Adrenal gland (tissue), 12 donors: ENCODE results near the gene AKAP13. TPM values are rescaled to one million over a fixed set of nuclear protein-coding genes. Genes with fewer than 3 reads are reported as not detected.

Experiments used
- DNase-seq, 7 donors: peaks; one replicate each; pipeline ENCODE4 v3.0.0-alpha.2; 2019 to 2020
- H3K27ac ChIP-seq, 5 donors: fragments of 200-600 bp; sonication (generic) in 4 of 5; 1 replicate in 3 of 5; 2 replicates in 2 of 5; pipeline versions ENCODE4 v1.5.1 to v1.8.0; 2016 to 2020; ENCODE audit warnings: mild to moderate bottlenecking in 1 of 5
- H3K27me3 ChIP-seq: fragments of 200-600 bp; 2 replicates; pipeline ENCODE4 v1.8.0; 2021
- H3K36me3 ChIP-seq, 2 donors: fragments of 200-600 bp; replicated peaks in 1 of 2; 1 replicate in 1 of 2; 2 replicates in 1 of 2; pipeline versions ENCODE4 v1.5.1 to v1.8.0; 2018 to 2022
- H3K4me1 ChIP-seq, 2 donors: fragments of 200-600 bp; replicated peaks in 1 of 2; 1 replicate in 1 of 2; 2 replicates in 1 of 2; pipeline versions ENCODE4 v1.5.1 to v1.8.0; 2018 to 2021
- H3K4me3 ChIP-seq, 4 donors: fragments of 200-600 bp; sonication (generic) in 3 of 4; one replicate each; pipeline ENCODE4 v1.5.1; 2016 to 2018
- H3K9me3 ChIP-seq, 3 donors: fragments of 200-600 bp; sonication (generic) in 1 of 3; replicated peaks in 1 of 3; 1 replicate in 2 of 3; 2 replicates in 1 of 3; pipeline versions ENCODE4 v1.5.1 to v1.8.0; 2016 to 2021
- CTCF ChIP-seq, 6 experiments: fragments of 450-650 bp in 4 of 6; fragments of 200-600 bp in 2 of 6; sonication (generic) in 1 of 6; IDR thresholded peaks; 1 replicate in 5 of 6; 2 replicates in 1 of 6; pipeline versions ENCODE4 v1.5.1 to v1.8.0; 2016 to 2021; ENCODE audit warnings: antibody characterized with exemption in 6 of 6, mild to moderate bottlenecking in 2 of 6, moderate library complexity in 1 of 6
- POLR2A ChIP-seq, 2 donors: fragments of 450-650 bp; IDR thresholded peaks; one replicate each; pipeline ENCODE4 v1.6.1; 2017; ENCODE audit warnings: antibody characterized with exemption in 2 of 2, mild to moderate bottlenecking in 2 of 2, moderate library complexity in 1 of 2
- WGBS, 4 donors: extraction: QIAGEN DNeasy Blood & Tissue Kit in 2 of 4; methylation state at CpG; one replicate each; pipeline versions ENCODE4 v1.1.5 to v1.1.7; 2013 to 2017; 5-methylcytosine and 5-hydroxymethylcytosine counted together
- intact Hi-C, 2 donors: fragments of 100-400 bp; cut with DNase I; formaldehyde crosslinking; loops; one replicate each; pipeline versions ENCODE4 v1.14.1 to v1.15.0; 2022 to 2023
- polyA plus RNA-seq, 3 donors: library from polyadenylated mRNA; stranded (reverse); fragments of 200-250 nt in 2 of 3; fragments of 350-450 nt in 1 of 3; fragmentation: Illumina TruSeq in 1 of 3; extraction: RNeasy Lipid Tissue Mini Kit (QIAGEN cat#74804) in 1 of 3; gene quantifications; one replicate each; pipeline ENCODE4 v1.2.3, GENCODE V29; 2013 to 2014
- total RNA-seq, 9 donors: library from RNA; depleted of rRNA in 4 of 9; stranded (reverse); fragments of >200 nt in 4 of 9; fragments of 120-200 nt in 1 of 9; fragmentation: NEBNext Ultra II Directional in 1 of 9; extraction: Animal tissue kit (Norgen Biotek cat#: 25700) in 1 of 9; gene quantifications; one replicate each; pipeline versions ENCODE4 v1.1.0 to v1.2.4, GENCODE V29; 2013 to 2023
- donor health status: healthy with polysubstance abuse.
- donor health status: Bipolar disorder and iron deficiency.
- donor health status: DM: yes; HTN: yes; CAD: no.
- donor health status: DM: no; HTN: no; CAD: no.
- donor health status: DM: no; HTN: no; CAD: no.
- donor health status: DM: yes; HTN: yes; CAD: no.

The AKAP13 gene
- total and polyA plus RNA-seq, 12 donors = 42.7 to 144 (median 89.2) TPM

DNA sequence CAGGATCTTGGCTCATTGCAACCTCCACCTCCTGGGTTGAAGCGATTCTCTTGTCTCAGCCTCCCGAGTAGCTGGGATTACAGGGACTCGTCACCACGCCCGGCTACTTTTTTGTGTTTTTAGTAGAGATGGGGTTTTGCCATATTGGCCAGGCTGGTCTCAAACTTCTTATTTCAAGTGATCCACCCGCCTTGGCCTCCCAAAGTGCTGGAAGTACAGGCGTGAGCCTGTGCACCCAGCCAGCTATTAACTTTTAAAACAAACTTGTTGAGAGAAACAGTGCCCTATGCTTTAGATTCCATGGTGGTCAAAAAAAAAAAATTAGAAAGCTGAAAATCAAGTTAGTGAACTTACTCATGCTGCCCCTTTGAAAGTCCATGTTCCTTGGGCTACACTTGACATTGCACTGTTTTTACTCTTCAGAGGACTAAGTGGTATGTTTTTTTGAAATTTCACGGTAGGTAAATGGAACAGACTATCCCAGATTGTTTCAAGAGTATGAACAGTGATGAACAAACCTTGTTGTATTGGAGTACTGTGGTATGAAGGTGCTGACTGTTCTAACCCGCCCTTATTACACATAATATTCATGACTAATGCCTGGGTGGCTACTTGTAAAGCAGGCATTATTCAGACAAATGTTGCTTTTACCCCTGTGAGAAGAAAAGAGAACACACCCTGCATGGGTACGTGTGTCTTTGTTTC is 207.5 kb downstream of the AKAP13 start:
- Histone ChIP-seq H3K4me1 (peaks cover 0 to 31% of the 10 kb centered on the region in 2 donors), H3K27ac (no peak overlapping the region), H3K27me3 (no peaks in the 10 kb centered on the region), H3K4me3 (no peak overlapping the region), H3K36me3 (peaks cover 0 to 3% of the 10 kb centered on the region in 2 donors), H3K9me3 (no peaks in the 10 kb centered on the region)
- intact Hi-C loops = no loop called here
- WGBS, 4 donors = 92 to 94% (median 93%) methylated on average over 10 of the region's 10 CpGs
- DNase-seq = no peak
- TF ChIP-seq CTCF (IDR thresholded peaks at IDR 0.05) = no peak
- no peak for TF ChIP-seq POLR2A (IDR thresholded peaks at IDR 0.05)

GRCh38 chr15:85588677-85589076 is 208.3 kb downstream of the AKAP13 start:
- TF ChIP-seq CTCF (IDR thresholded peaks at IDR 0.05) = no peak
- TF ChIP-seq POLR2A (IDR thresholded peaks at IDR 0.05) = no peak
- Histone ChIP-seq H3K4me3 (no peak overlapping the region), H3K27me3 (no peaks in the 10 kb centered on the region), H3K36me3 (peaks cover 0 to 3% of the 10 kb centered on the region in 2 donors), H3K27ac (no peak overlapping the region), H3K4me1 (peaks cover 0 to 23% of the 10 kb centered on the region in 2 donors), H3K9me3 (no peaks in the 10 kb centered on the region)
- no peak for DNase-seq
- WGBS, 4 donors = 66 to 76% (median 74%) methylated on average over 3 of the region's 3 CpGs
- intact Hi-C loops = no loop called here

DNA sequence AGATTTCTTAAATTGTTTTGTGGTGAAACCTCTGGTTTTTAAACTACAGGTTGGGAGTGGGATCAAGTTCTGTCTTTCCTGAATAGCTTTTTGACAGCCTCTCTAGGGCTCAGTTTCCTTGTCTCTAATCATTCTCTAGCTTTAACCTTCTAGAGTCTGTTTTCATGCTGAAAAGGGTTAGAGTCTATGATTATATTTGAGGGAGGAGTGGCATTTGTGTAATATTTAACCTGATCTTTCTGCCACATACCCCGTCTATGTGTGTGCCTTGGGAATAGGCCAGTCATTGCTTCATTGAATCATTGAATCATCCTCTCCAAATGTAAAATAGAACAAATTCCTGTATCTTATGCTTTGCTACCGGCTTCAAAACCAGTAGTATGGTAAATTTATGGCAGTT is 209.4 kb downstream of the AKAP13 start:
- Histone ChIP-seq H3K4me3 (no peak overlapping the region), H3K27ac (no peak overlapping the region), H3K4me1 (peaks cover 0 to 14% of the 10 kb centered on the region in 2 donors), H3K9me3 (no peaks in the 10 kb centered on the region), H3K27me3 (no peaks in the 10 kb centered on the region), H3K36me3 (peaks cover 0 to 3% of the 10 kb centered on the region in 2 donors)
- no peak for DNase-seq
- TF ChIP-seq POLR2A (IDR thresholded peaks at IDR 0.05) (no peak), CTCF (IDR thresholded peaks at IDR 0.05) (no peak)
- intact Hi-C loops = no loop called here
- 71 to 81% (median 75%) methylated on average over 2 of the region's 2 CpGs for WGBS, 4 donors

- Histone ChIP-seq H3K4me1 (peaks cover 0 to 14% of the 10 kb centered on the region in 2 donors), H3K27ac (no peak overlapping the region), H3K4me3 (no peak overlapping the region), H3K27me3 (no peaks in the 10 kb centered on the region), H3K9me3 (no peaks in the 10 kb centered on the region), H3K36me3 (peaks cover 0 to 3% of the 10 kb centered on the region in 2 donors)
- intact Hi-C loops = no loop called here
- no peak for DNase-seq
- TF ChIP-seq POLR2A (IDR thresholded peaks at IDR 0.05) (no peak), CTCF (IDR thresholded peaks at IDR 0.05) (no peak)
- 89 to 95% (median 91%) methylated on average over 4 of the region's 4 CpGs for WGBS, 4 donors
Observed at GRCh38 chr15:85591622-85592021, 211.2 kb downstream of the AKAP13 start.
